Small intestine (tissue), 7 donors: ENCODE data around the gene RNF114. TPM values are rescaled to one million over a fixed set of nuclear protein-coding genes. Genes with fewer than 3 reads are reported as not detected.

ENCODE experiments used
- DNase-seq, 2 donors: peaks; one replicate each; pipeline versions ENCODE4 v3.0.0 to v3.0.0-alpha.2; 2013
- FAIRE-seq: peaks from 2 replicates; lab custom pipeline; 2012; peaks lifted over from hg19 to GRCh38; lab: Jason Lieb, UNC
- H3K27ac ChIP-seq, 3 donors: one replicate each; pipeline ENCODE4 v1.5.1; 2013; ENCODE audit warnings: low read length in 2 of 3, mild to moderate bottlenecking in 2 of 3, control low read depth in 1 of 3, inconsistent platforms in 1 of 3, low read depth in 1 of 3, moderate library complexity in 1 of 3
- H3K27me3 ChIP-seq, 3 donors: one replicate each; pipeline ENCODE4 v1.6.1; 2013; ENCODE audit warnings: low read length in 3 of 3, inconsistent platforms in 1 of 3; ENCODE audit not compliant: control insufficient read depth in 3 of 3, insufficient read depth in 3 of 3
- H3K36me3 ChIP-seq, 3 donors: one replicate each; pipeline ENCODE4 v1.6.1; 2013; ENCODE audit warnings: low read length in 3 of 3, inconsistent platforms in 1 of 3, low read depth in 1 of 3, mild to moderate bottlenecking in 1 of 3, moderate library complexity in 1 of 3; ENCODE audit not compliant: control insufficient read depth in 3 of 3, insufficient read depth in 2 of 3
- H3K4me1 ChIP-seq, 3 donors: one replicate each; pipeline ENCODE4 v1.6.1; 2013; ENCODE audit warnings: low read length in 2 of 3, inconsistent platforms in 1 of 3, low read depth in 1 of 3, mild to moderate bottlenecking in 1 of 3, moderate library complexity in 1 of 3; ENCODE audit not compliant: control insufficient read depth in 3 of 3, insufficient read depth in 2 of 3
- H3K4me3 ChIP-seq, 3 donors: one replicate each; pipeline ENCODE4 v1.5.1; 2013; ENCODE audit warnings: low read length in 3 of 3, control low read depth in 1 of 3, inconsistent platforms in 1 of 3, low read depth in 1 of 3, mild to moderate bottlenecking in 1 of 3, moderate library complexity in 1 of 3
- H3K9me3 ChIP-seq, 2 donors: one replicate each; pipeline ENCODE4 v1.6.1; 2013; ENCODE audit warnings: low read depth in 1 of 2, low read length in 1 of 2; ENCODE audit not compliant: control insufficient read depth in 2 of 2, insufficient read depth in 1 of 2
- WGBS, 3 donors: extraction: QIAGEN DNeasy Blood & Tissue Kit; methylation state at CpG; one replicate each; pipeline ENCODE4 v1.1.7; 2013; 5-methylcytosine and 5-hydroxymethylcytosine counted together
- polyA plus RNA-seq, 4 donors: library from polyadenylated mRNA; stranded (reverse) in 3 of 4; unstranded in 1 of 4; fragments of 200-250 nt in 3 of 4; fragments of 120-200 nt in 1 of 4; gene quantifications; one replicate each; pipeline versions ENCODE4 v1.2.1 to v1.2.3, GENCODE V29; 2013
- donor health status: healthy with polysubstance abuse.
- donor health status: control.
- donor health status: control.
- donor health status: Bipolar disorder and iron deficiency.
- donor health status: healthy.

RNF114 gene
- polyA plus RNA-seq, 4 donors, result 51.2 to 118 (median 68.4) TPM

- H3K27me3 ChIP-seq, result no peaks in the 10 kb centered on the region
- FAIRE-seq (no peak), DNase-seq (no peak)
- H3K27ac ChIP-seq, result no peak overlapping the region
- no peak overlapping the region for H3K4me3 ChIP-seq
- WGBS, 3 donors, result 90 to 95% (median 91%) methylated on average over 13 to 15 of the region's 15 CpGs
- H3K9me3 ChIP-seq, result no peaks in the 10 kb centered on the region
- peaks cover 9 to 76% (median 22%) of the 10 kb centered on the region in 3 donors for H3K36me3 ChIP-seq
- H3K4me1 ChIP-seq, result peaks cover 2 to 26% (median 8%) of the 10 kb centered on the region in 3 donors
Measured at GRCh38 chr20:49906615-49907154, 29.5 kb upstream of the RNF114 start.

- 89 to 94% (median 91%) methylated on average over 19 of the region's 19 CpGs for WGBS, 3 donors
- Histone ChIP-seq H3K9me3 (no peaks in the 10 kb centered on the region), H3K27me3 (no peaks in the 10 kb centered on the region), H3K36me3 (peaks cover 9 to 81% (median 22%) of the 10 kb centered on the region in 3 donors), H3K4me3 (no peak overlapping the region), H3K27ac (no peak overlapping the region), H3K4me1 (peaks cover 5 to 27% (median 8%) of the 10 kb centered on the region in 3 donors)
- DNase-seq (no peak), FAIRE-seq (no peak)
Measured at GRCh38 chr20:49907405-49908257, 28.6 kb upstream of the RNF114 start.

GRCh38 chr20:49908258-49908565 is 28.0 kb upstream of the RNF114 start:
- no peak for DNase-seq

GRCh38 chr20:49909499-49910339 is 26.5 kb upstream of the RNF114 start:
- FAIRE-seq (no peak), DNase-seq (peak; percentile 92 to 95)
- H3K4me3 ChIP-seq, result no peak overlapping the region
- peaks cover 10 to 41% (median 10%) of the 10 kb centered on the region in 3 donors for H3K4me1 ChIP-seq
- 14 to 58% (median 41%) methylated on average over 28 of the region's 28 CpGs for WGBS, 3 donors
- H3K27ac ChIP-seq, result peak overlapping the region; percentile 80 to 91 (median 81)
- H3K36me3 ChIP-seq, result peaks cover 6 to 73% (median 18%) of the 10 kb centered on the region in 3 donors
- H3K9me3 ChIP-seq, result no peaks in the 10 kb centered on the region
- H3K27me3 ChIP-seq, result no peaks in the 10 kb centered on the region

More at GRCh38 chr20:49908258-49908565, 28.0 kb upstream of the RNF114 start:
- Histone ChIP-seq H3K27ac (no peak overlapping the region), H3K27me3 (no peaks in the 10 kb centered on the region), H3K4me3 (no peak overlapping the region), H3K36me3 (peaks cover 9 to 79% (median 22%) of the 10 kb centered on the region in 3 donors), H3K9me3 (no peaks in the 10 kb centered on the region), H3K4me1 (peaks cover 6 to 29% (median 8%) of the 10 kb centered on the region in 3 donors)
- FAIRE-seq, result no peak
- WGBS, 3 donors, result 93 to 97% (median 94%) methylated on average over 11 of the region's 11 CpGs

- H3K36me3 ChIP-seq, result peaks cover 6 to 67% (median 18%) of the 10 kb centered on the region in 3 donors
- H3K27me3 ChIP-seq, result no peaks in the 10 kb centered on the region
- FAIRE-seq, result no peak
- peaks cover 10 to 41% (median 10%) of the 10 kb centered on the region in 3 donors for H3K4me1 ChIP-seq
- no peaks in the 10 kb centered on the region for H3K9me3 ChIP-seq
- 31 to 68% (median 48%) methylated on average over 4 of the region's 4 CpGs for WGBS, 3 donors
- H3K27ac ChIP-seq, result peak overlapping the region; percentile 80 to 91 (median 81)
- no peak overlapping the region for H3K4me3 ChIP-seq
- DNase-seq, result no peak
Measured at GRCh38 chr20:49910340-49910706, 25.9 kb upstream of the RNF114 start.

GRCh38 chr20:49913399-49914047 is 22.7 kb upstream of the RNF114 start:
- no peaks in the 10 kb centered on the region for H3K27me3 ChIP-seq
- FAIRE-seq (no peak), DNase-seq (no peak)

GRCh38 chr20:49914310-49915117 is 21.7 kb upstream of the RNF114 start:
- Histone ChIP-seq H3K27me3 (no peaks in the 10 kb centered on the region), H3K9me3 (no peaks in the 10 kb centered on the region), H3K36me3 (peaks cover 0 to 27% (median 0%) of the 10 kb centered on the region in 3 donors), H3K27ac (peak overlapping the region; percentile 94 to 98 (median 97)), H3K4me3 (peak overlapping the region; percentile 67 to 90 (median 81)), H3K4me1 (peaks cover 10 to 44% (median 11%) of the 10 kb centered on the region in 3 donors)
- DNase-seq (peak; percentile 54 to 56), FAIRE-seq (no peak)
- 1 to 5% (median 3%) methylated on average over 19 of the region's 19 CpGs for WGBS, 3 donors

More at GRCh38 chr20:49913399-49914047, 22.7 kb upstream of the RNF114 start:
- Histone ChIP-seq H3K4me3 (peak overlapping the region in 1 of 3 donors; percentile 67), H3K36me3 (peaks cover 0 to 35% (median 2%) of the 10 kb centered on the region in 3 donors), H3K4me1 (peaks cover 10 to 51% (median 13%) of the 10 kb centered on the region in 3 donors), H3K27ac (no peak overlapping the region), H3K9me3 (no peaks in the 10 kb centered on the region)
- WGBS, 3 donors, result 65 to 80% (median 66%) methylated on average over 16 of the region's 16 CpGs
